ENCODE results near the gene LPCAT4.

LPCAT4 gene

DNA sequence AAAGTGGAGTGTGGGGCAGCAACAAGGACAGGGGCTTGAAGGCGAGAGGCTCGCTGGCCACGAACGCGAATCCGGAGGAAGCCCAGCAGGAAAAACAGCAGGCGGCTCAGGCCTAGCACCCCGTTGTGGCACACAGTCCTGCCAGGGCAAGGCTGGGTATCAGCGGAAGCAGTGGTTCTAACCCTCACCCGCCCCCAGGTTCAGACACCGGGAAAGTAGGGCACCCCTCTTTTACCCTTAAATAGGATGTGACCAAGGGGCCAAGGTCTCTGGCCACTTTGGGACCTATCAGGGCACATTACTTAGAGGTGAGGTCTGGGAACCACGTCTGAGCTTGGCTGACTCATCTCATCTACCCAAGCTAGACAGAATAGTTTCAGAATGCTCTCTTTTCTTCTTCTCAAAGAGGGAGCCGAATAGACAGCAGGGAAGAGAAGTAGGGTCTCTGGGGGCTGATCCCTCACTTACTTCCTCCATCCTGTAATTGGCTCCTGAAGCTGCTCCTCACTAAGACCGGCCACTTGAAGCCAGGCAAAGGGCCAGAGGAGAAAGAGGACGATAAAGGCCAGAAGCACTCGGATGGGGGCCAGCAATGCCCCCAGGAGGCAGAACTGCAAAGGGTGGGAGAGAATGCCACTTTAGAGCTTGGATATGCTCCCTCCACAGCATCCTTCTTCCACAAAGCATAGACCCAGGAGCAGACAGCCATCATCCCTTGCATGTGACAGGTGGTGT, 1.7 kb downstream of the LPCAT4 start:
- no peak for DNase-seq (ENCODE audit: extremely low spot score)
- ChIA-PET POLR2A (no interaction called here), CTCF (interaction anchor here (0.8 to 5.4 kb wide), 8 partner anchors 10 to 304 kb away, joined by 3 to 69 read pairs (median 24); partner anchors contain the start of genes NOP10, NUTM1 and SLC12A6)
- TF ChIP-seq, protein P1, sequence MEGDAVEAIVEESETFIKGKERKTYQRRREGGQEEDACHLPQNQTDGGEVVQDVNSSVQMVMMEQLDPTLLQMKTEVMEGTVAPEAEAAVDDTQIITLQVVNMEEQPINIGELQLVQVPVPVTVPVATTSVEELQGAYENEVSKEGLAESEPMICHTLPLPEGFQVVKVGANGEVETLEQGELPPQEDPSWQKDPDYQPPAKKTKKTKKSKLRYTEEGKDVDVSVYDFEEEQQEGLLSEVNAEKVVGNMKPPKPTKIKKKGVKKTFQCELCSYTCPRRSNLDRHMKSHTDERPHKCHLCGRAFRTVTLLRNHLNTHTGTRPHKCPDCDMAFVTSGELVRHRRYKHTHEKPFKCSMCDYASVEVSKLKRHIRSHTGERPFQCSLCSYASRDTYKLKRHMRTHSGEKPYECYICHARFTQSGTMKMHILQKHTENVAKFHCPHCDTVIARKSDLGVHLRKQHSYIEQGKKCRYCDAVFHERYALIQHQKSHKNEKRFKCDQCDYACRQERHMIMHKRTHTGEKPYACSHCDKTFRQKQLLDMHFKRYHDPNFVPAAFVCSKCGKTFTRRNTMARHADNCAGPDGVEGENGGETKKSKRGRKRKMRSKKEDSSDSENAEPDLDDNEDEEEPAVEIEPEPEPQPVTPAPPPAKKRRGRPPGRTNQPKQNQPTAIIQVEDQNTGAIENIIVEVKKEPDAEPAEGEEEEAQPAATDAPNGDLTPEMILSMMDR (IDR thresholded peaks at IDR 0.05; ENCODE audit: control extremely low read depth, extremely low read depth, low read depth, missing control alignments) = no peak

DNA sequence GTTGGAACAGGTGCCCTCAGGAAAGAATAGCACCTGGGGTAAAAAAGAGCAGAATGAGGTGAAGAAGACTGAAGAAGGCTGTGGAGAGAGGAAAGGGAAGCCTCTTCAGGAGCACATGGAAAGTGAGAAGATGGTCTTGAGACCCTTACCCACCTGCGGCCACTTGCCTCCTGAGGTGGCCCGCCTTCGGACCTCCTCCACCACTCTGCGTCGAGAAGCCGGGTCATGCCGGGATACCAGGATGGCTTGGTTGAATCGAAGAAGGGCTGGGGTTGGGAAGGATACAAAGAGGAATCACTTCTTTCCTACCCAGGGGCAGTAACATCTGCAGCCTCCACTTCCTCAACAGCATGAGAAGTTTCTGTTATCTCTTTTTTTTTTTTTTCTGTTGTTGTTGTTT, 3.0 kb downstream of the LPCAT4 start:
- ChIA-PET POLR2A (no interaction called here), CTCF (interaction anchor here (1.1 to 1.6 kb wide), 2 partner anchors 9 to 21 kb away, joined by 3 to 4 read pairs; partner anchors contain the start of genes NOP10 and NUTM1)
- TF ChIP-seq, protein P1 (IDR thresholded peaks at IDR 0.05; ENCODE audit: control extremely low read depth, extremely low read depth, low read depth, missing control alignments) = no peak
- DNase-seq (ENCODE audit: extremely low spot score) = no peak

DNA sequence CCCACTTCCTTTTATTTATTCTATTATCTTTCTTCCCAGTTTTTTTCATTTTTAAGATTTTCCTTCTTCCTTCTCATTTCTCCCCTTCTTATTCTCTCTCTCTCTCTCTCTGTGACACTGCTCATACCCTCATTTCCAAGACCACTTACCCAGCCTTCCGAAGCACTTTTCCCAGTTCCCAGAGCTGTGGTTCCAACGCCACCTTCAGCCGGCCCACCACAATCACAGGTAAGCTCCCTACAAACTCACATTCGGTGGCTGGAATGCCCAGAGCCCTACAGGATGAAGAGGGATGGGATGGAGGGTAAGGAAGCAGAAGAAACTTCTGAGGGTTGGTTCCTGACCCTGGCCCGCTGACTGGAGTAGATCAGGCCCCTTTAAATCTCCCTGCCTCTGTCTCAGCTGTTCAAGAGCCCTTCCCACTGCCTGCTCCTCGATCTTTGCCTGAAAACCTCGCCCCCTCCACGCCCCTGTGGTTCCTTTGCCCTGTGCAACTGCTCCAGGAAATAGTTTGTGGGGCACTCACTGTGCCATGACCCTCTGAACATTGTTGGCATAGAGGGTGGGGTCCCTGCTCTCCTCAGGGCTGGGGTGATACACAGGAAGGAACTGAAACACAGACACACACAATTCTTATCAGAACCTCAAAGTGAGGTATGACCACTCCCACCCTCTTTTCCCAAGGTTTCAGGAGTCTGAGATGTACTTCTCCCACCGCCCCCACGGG, 4.8 kb downstream of the LPCAT4 start:
- POLR2A ChIA-PET = no interaction called here
- CTCF ChIA-PET = interaction anchor here (1.6 to 3.3 kb wide), 2 partner anchors 18 to 19 kb away, joined by 4 to 27 read pairs; partner anchors contain the start of genes NOP10 and NUTM1
- TF ChIP-seq, protein P1 (IDR thresholded peaks at IDR 0.05; ENCODE audit: control extremely low read depth, extremely low read depth, low read depth, missing control alignments) = no peak
- DNase-seq (ENCODE audit: extremely low spot score) = no peak

DNA sequence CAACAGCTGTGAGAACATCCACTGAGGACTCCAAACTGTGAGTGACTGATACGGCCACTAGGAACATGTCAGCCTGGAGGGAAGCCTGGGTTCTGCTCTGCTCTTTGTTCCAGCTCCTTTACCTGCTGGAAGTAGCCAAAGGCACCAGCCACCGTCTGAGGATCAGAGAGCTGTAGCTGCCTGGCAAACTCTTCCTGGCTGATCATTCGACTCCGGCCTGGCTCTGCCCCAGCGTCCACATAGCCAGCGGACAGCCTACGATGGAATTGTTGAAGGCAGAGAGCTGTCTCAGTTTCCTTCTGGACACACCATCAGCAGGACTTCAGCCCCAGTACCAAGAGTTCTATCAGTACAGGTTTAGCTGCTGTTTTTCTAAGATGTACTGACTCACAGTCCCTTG, 5.7 kb downstream of the LPCAT4 start:
- DNase-seq (ENCODE audit: extremely low spot score) = no peak
- ChIA-PET CTCF (interaction anchor here (3.3 kb wide), 1 partner anchor 18 kb away, joined by 27 read pairs; the partner anchor contains the start of genes NOP10 and NUTM1), POLR2A (interaction anchor here (0.5 to 0.6 kb wide), 2 partner anchors 114 to 602 kb away, joined by 3 to 7 read pairs; no protein-coding TSS in a partner anchor)
- TF ChIP-seq, protein P1 (IDR thresholded peaks at IDR 0.05; ENCODE audit: control extremely low read depth, extremely low read depth, low read depth, missing control alignments) = no peak

DNA sequence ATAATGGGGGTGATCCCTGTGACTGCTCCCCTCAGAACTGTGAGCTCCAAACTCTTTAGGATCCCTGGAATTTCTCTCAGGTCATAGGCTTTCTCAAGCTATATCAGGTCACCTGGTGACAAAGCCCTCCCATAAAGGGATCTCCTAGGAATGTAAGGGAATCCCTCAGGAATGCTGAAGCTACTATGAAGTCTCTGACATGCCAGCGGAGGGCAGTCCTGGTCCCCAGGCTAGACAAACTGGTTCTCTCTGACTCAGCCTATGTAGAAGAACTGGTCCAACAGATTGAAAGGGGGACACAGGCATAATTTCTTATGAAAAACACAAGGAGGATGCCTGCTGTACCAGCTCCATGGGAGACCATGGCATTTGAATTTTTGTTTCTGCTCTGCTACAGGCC, 6.7 kb downstream of the LPCAT4 start:
- CTCF ChIA-PET = interaction anchor here (1.3 to 3.3 kb wide), 3 partner anchors 14 to 118 kb away, joined by 4 to 27 read pairs (median 5); partner anchors contain the start of genes NOP10 and NUTM1
- TF ChIP-seq, protein P1 (IDR thresholded peaks at IDR 0.05; ENCODE audit: control extremely low read depth, extremely low read depth, low read depth, missing control alignments) = no peak
- POLR2A ChIA-PET = no interaction called here
- DNase-seq (ENCODE audit: extremely low spot score) = no peak

DNA sequence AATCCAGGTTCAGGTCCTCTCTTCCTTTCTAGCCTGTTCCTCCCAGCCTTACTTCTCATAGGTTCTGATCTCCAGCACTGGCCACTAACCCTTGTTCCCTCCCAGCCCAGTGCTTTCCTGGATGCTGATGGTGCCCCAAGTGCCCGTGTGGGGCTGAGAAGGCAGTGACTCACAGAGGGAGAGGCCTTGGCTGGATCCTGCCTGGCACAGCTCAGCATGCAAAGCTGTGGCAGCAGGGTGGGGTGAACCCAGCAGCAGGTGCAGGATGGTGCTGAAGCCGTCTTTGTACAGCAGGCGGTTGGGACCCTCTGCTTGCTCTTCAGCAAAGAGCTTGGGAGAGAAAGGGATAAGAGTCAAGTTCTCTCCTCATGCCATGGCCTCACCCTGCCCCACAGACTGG, 7.6 kb downstream of the LPCAT4 start:
- TF ChIP-seq, protein P1 (IDR thresholded peaks at IDR 0.05; ENCODE audit: control extremely low read depth, extremely low read depth, low read depth, missing control alignments) = no peak
- CTCF ChIA-PET = interaction anchor here (1.3 to 3.3 kb wide), 3 partner anchors 13 to 118 kb away, joined by 4 to 27 read pairs (median 5); partner anchors contain the start of genes NOP10 and NUTM1
- POLR2A ChIA-PET = no interaction called here
- DNase-seq (ENCODE audit: extremely low spot score) = no peak

Measured in GM10248 (cell line).